HG03565 (cell line): ENCODE measurements around the gene MYO1D.
"Not testable (repeated sequence)": the region's sequence is repeated elsewhere in the genome, so short reads cannot be mapped to it uniquely, and the experiment has no call there.

Experiments used
- ATAC-seq: cut with Tn5 transposase; IDR thresholded peaks from one replicate; pipeline ENCODE4 v1.9.1; 2021; ENCODE audit warnings: mild to moderate bottlenecking, moderate library complexity; ENCODE audit not compliant: unreplicated experiment

The MYO1D gene

GRCh38 chr17:32693194-32693897 is 183.6 kb downstream of the MYO1D start:
- no peak for ATAC-seq

DNA sequence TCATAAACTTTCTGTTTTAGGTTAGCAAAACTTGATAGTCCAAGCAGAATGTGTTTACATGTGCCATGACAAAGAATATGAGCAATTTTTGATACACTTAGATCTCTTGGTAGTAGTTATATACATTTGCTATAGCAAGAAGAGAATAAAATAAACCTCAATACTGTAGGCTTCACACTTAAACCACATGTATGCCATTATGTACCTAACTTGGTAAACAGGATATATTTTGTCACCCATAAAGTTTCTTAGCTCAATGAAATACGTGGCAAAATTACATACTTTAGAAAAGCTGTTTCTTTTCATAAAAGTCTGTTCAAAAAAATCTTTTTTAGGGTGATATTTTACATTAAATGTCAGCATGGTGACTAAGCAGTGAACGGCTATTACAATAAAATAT is 184.7 kb downstream of the MYO1D start:
- ATAC-seq, result no peak

DNA sequence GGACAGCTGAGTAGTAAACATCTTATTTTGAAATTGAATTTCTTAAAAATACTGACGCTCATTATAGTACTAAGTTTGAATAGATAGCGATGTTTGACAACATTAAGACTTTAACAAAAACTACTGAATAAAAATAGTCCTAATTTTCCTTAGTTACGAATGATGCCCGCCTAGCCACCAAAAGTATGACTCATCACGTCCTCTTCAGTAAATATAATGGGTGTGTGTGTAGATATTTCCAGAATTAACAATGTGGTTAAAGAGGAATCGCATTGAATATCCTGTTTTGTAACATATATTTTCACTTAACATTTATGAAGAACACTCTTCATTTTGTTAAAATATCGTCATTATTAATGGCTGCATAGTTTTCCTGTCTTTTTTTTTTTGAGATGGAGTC is 187.6 kb downstream of the MYO1D start:
- no peak for ATAC-seq

DNA sequence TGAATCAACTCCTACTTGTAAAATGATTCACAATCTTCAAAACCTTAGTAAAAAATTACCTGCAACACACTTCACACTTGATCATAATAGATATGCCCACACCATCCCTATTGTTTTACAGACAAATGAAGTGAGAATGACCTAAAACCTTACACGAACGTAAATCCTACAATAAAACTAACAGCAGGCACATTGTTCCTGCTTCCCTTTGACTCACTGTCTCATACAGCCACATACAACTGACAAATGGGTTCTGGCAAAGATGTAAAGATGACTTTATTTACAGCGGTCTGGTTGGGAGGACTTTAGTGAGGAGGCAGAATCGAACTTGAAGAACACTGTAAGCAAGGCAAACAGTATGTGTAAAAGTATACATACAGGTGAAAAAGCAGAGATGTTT is 188.7 kb downstream of the MYO1D start:
- no peak for ATAC-seq

GRCh38 chr17:32684087-32684958 is 192.6 kb downstream of the MYO1D start:
- no peak for ATAC-seq

DNA sequence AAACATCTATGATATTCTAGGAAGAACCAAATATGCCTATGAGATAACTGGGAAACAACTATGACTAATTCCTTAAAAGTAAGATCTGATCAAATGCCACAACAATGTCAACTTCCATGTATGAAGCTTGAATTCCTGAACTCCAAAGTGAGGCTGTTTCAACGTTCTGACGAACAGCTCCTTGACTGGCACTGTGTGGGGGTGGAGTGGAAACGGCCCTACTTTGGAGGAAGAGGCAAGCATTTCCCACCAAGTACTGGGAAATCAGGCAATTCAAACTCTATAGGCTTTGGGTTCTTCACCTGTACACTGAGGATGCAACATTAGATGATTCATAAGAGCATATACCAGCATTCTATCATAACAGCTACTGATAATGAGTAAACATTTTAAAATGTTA is 203.0 kb downstream of the MYO1D start:
- ATAC-seq, result no peak

DNA sequence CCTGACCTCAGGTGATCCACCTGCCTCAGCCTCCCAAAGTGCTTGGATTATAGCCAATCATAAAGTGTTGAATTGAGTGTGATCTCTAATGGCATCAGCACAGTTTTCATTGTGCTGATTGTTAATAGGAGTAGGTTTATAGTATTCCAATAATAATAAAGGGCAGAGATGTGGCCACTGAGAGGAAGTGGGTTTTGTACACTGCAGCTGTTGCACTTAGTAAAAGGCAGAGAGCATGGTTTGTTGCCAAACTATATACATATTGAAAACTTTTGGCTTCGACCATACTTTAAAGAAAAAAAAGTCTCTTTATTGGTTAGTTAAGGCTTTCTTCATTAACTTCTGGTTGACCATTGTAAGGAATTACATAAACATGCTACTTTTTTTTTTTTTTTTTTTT is 204.2 kb downstream of the MYO1D start:
- ATAC-seq, result no peak

DNA sequence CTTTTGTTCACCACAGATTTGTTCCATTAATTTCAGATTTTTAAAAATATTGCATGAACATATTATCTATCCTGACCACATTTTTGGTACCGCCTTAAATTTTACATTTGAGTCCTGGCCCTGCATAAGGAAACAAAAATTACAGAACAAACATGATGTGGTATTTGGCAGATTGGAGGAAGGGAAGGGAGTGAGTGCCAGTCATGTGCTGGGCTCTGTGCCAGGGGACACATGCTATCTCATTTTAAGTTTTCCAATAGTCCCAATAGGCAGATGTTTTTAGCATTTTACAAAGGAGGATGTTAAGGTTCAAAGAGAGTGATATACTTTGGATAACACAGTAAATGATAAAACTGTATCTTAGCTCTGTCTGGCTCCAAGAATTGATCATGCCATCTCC is 205.0 kb downstream of the MYO1D start:
- ATAC-seq, result no peak

- ATAC-seq, result no peak
Observed at GRCh38 chr17:32664936-32665583, 211.9 kb downstream of the MYO1D start.

DNA sequence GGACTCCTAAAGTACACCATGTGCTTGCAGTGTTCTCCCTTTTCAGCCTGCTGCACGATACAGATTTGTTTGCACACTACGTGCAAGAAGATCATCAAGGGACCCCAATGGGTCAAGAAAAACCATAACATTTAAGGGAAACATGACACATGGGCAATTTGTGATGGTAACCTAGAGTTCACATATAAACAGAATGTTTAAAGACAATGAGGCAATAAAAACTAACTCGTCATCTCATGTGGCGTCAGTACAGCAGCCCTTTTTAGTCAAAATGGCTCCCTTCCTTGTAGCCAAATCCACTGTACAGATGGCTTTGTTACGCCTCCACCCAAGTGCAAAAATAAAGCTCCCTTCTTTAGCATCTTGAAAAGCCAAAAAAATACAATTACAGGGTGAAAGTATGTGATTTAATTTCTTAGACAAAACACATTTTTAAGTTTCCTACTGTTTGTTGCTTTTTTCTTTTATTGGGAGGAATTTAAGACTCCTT is 216.4 kb downstream of the MYO1D start:
- no peak for ATAC-seq

DNA sequence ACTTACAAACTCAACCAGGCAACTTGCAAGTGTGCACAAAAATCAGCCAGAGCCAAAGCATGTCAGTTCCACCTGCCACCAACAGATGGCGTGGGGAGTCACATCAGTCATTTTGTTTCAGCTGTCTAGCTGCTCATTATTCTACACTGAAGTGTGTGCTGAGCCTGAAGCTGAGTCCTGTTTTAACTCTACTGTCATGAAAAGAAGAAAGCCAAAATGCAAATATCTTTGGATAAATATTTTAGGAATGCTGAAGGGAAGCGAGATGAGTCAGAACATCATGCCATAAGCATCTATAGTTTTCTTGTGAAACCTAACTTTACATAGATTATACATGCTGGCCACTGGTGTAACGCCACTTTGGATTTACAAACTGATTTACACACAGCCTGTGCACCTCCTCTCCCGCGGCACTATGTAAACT is 217.5 kb downstream of the MYO1D start:
- no peak for ATAC-seq

GRCh38 chr17:32658470-32659418 is 218.2 kb downstream of the MYO1D start:
- no peak for ATAC-seq

GRCh38 chr17:32656886-32657285 is 220.0 kb downstream of the MYO1D start:
- ATAC-seq, result no peak

GRCh38 chr17:32654324-32654723 is 222.6 kb downstream of the MYO1D start:
- no peak for ATAC-seq

DNA sequence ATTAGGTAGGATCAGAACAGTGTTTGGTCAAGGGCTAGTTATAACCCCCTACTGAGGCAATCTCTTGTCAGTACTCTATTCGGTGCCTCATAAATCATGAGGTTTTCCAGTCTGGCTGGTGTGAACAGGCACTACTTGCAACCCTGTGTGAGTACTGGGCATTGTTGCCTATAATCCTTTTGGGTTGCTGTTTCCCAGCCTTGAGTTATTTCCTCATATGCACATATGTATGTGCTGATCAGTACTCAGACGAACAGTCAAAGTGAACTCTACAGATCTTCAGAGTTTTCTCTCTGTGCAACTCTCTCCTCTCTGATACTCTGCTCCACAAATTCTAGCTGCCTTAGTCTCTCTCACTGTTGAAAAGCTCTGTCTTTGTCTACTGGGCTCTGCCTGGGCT is 225.8 kb downstream of the MYO1D start:
- no peak for ATAC-seq

DNA sequence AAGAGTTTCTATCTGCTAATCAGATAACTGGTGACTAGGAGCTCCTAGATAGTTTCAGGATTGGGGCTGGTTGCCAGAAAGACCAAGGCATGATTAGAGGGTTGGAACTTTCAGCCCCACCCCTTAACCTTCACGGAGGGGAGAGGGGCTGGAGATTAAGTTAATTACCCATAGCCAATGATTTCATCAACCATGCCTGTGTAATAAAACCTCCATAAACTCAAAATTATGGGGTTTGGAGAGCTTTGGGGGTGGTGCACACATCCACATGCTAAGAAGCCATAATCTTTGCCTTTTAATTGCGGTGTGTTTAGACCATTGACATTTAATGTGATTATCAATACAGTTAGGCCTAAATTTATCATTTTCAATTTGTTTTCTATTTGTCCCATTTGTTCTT is 228.5 kb downstream of the MYO1D start:
- no peak for ATAC-seq

- no peak for ATAC-seq
Observed at GRCh38 chr17:32646941-32647340, 230.0 kb downstream of the MYO1D start.

GRCh38 chr17:32641514-32641913 is 235.4 kb downstream of the MYO1D start:
- not testable (repeated sequence) for ATAC-seq

DNA sequence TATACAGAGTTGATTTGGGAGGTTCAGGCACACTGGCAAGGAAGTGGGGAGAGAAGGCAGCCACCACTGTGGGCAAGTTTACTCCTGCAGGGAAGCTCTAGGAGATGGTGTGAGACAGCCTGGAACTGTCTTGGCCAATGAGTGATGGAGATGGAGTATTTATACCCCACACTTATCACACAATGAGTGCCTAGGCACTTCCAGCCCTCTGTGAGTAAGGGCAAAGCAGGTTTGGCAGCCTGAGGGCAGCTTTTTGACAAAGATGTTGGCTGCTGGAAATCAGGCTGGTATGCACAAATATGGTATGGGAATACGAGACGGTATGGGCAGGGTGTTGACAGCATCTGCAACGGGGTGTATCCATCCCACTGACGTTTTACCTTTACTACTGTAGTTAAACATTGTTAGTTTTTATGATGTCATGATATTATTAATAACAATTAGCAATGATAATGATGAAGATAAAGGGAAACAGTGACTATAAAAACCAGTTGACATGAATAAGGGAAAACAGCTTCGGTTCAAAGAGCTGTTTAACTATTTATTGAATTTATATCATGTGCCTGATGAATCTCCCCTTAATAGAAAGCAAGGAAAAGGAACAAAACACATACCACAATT is 240.2 kb downstream of the MYO1D start:
- no peak for ATAC-seq

GRCh38 chr17:32634167-32634566 is 242.8 kb downstream of the MYO1D start:
- no peak for ATAC-seq
